ENCODE results near the gene OR10T2. TPM values are rescaled to one million over a fixed set of nuclear protein-coding genes. Genes with fewer than 3 reads are reported as not detected.
"Not testable (repeated sequence)": the region's sequence is repeated elsewhere in the genome, so short reads cannot be mapped to it uniquely, and the experiment has no call there.

The OR10T2 gene
- not detected in 2 replicates for total RNA-seq

DNA sequence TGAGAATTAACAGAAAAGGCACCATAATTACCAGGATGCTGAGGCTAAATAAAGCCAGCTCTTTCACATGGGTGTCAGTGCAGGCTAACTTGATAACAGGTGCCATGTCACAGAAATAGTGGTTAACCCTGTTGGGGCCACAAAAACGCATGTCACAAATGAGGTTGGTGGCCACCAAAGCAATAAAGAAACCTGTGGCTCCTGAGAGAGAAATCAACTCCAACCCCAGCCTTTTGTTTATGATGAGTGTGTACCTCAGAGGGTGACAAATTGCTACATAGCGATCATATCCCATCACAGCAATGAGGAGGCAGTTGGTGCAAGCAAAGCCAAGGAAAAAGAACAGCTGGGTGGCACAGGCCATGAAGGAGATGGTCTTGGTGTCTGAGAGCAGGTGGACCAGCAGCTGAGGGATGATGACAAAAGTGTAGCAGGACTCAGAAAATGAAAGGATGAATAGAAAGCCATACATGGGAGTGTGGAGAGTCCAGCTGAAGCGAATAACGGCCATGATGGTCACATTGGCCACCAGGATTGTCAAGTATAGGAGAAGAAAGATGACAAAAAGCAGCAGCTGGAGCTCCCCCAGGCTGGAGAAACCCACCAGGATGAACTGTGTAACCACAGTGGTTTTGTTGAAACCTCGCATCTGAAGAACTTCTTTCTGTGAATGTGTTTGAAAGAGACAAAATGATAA, at the start of gene OR10T2:
Gene OR10T2, minus strand, starts transcription at position 649 of the 697 bp plus-strand sequence. Its CDS starts 0 bp downstream, at position 649.
- no peak for DNase-seq

DNA sequence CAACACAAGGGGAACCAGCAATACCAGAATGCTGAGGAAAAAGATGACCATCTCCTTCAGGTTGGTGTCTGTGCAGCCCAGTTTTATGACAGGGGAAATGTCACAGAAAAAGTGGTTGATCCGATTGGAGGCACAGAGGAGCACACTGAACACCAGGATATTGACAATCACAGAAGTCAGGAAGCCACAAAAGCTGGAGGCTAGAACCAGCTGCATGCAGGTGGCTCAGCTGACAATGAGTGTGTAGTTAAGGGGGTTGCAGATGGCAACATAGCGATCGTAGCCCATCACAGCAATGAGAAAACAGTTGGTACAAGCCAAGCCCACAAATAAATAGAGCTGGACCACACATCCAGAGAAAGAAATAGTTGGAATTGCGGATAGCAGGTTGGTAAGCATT, 46.1 kb upstream of the OR10T2 start:
- DNase-seq = no peak

GRCh38 chr1:158434741-158435140, 35.5 kb upstream of the OR10T2 start:
- DNase-seq = no peak

DNA sequence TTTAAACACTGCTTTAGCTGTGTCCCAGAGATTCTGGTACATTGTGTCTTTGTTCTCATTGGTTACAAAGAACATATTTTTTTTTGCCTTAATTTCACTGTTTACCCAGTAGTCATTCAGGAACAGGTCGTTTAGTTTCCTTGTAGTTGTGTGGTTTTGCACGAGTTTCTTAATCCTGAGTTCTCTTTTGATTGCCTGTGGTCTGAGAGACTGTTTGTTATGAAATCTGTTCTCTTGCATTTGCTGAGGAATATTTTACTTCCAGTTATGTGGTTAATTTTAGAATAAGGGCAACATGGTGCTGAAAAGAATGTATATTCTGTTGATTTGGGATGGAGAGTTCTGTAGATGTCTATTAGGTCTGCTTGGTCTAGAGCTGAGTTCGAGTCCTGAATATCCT, 30.9 kb upstream of the OR10T2 start:
- DNase-seq = not testable (repeated sequence)

GRCh38 chr1:158426137-158426536, 26.9 kb upstream of the OR10T2 start, which contains the start of gene OR10K2:
OR10K2 (minus strand) TSS chr1:158426237; CDS start chr1:158420866, 5,371 bp downstream.
- DNase-seq = no peak

GRCh38 chr1:158425027-158425426, 25.8 kb upstream of the OR10T2 start:
- no peak for DNase-seq

DNA sequence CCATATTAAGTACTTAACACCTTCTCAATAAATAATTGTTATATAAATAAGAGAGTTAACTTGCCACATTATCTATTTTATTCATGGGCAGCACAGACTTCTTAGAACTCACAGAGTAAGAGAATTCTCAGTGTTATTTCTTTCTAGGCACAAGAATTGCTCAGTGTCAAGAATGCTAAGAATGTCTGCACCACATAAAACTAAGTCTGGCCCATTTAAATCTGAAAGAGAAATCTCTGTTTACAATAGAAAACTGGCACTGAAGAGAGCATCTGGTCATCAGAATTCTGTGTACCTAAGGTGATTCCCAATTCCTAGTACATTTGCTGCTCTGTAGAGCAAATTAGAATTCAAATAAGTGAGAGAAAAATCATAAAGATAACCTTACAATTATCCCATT, 22.9 kb upstream of the OR10T2 start:
- DNase-seq = no peak

DNA sequence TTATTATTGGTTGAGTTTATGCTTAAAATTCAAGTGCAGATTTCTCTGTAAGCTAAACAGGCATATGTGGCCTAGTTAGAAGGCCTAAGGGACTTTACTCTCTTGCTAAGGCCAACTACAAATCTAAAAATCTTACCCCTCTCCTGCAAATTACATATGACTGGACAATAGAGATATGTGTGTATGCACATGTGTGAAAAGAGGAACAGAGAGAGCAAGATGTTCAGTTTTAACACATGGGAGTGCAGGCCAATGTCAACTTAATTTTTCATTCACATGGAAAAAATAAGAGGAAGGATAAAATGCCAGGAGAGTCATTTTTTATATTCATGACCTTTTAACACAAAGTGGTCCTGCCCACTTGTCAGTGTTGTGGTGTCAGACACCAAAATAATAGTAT, 18.3 kb upstream of the OR10T2 start:
- DNase-seq = no peak

GRCh38 chr1:158414651-158415345, 15.5 kb upstream of the OR10T2 start:
- DNase-seq = no peak

GRCh38 chr1:158407092-158407491, 7.8 kb upstream of the OR10T2 start:
- DNase-seq = no peak

GRCh38 chr1:158400871-158401270, 1.6 kb upstream of the OR10T2 start:
- no peak for DNase-seq

- no peak for DNase-seq
Observed at GRCh38 chr1:158396646-158397045, 2.6 kb downstream of the OR10T2 start.

DNA sequence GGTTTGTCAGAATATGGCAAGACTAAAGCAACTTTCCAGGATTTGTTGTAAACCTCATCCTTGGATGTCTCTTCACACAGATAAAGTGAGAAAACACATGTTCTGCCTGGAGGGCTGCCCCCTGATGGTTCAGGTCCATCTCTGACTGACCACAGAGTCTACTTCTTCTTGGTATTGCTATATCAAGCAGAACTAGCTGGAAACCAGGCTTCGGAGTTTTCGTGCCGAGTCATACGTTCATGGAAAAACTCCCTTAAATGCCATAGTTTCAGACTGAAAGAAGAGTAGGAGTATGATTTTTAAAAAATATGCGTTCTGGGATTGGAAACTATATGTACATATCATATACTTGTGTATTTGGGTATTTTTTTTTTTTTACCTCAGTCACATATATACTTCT, 5.8 kb downstream of the OR10T2 start:
- DNase-seq = no peak

- DNase-seq = no peak
Observed at GRCh38 chr1:158391099-158391498, 8.2 kb downstream of the OR10T2 start.

GRCh38 chr1:158390331-158390730, 8.9 kb downstream of the OR10T2 start:
- DNase-seq = no peak

DNA sequence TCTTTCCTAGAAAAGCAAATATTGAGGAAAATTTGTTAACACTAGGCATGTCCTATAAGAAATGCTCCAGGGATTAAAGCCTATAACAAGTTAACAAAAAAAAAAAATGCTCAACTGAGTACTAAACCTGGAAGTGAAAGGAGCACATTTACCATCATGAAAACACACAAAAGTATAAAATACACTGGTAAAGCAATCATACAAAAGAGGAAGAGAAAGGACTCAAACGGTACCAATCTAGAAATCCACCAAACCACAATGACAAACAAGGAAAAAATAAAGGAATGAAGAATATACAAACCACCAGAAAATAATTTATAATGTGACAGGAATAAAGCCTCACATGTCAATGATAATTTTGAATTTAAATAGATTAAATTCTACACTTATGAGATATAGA, 24.4 kb downstream of the OR10T2 start:
- DNase-seq = no peak

- not testable (repeated sequence) for DNase-seq
Observed at GRCh38 chr1:158374101-158374500, 25.2 kb downstream of the OR10T2 start.

- no peak for DNase-seq
Observed at GRCh38 chr1:158371188-158371953, 27.9 kb downstream of the OR10T2 start.

GRCh38 chr1:158366783-158367182, 32.5 kb downstream of the OR10T2 start:
- no peak for DNase-seq

DNA sequence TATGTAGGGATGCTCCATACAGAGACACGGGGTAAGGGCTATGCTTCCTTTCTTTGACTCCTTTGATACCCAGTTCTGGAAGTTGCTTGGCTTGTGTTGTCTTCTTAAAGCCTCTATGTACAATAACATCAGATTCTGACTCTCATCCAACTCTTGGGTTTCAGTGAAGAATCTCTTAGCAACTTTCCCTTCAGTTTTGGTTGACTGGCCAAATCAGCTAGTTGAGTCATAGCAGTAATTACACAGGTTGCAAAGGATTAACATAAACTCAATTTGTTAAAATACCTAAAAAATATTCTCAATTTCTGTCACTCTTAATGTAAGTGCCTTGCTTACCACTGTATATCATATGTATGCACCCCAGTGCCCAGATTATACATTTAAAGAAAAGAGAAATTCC, 36.3 kb downstream of the OR10T2 start:
- DNase-seq = no peak

GRCh38 chr1:158362482-158362881, 36.8 kb downstream of the OR10T2 start:
- DNase-seq = no peak

DNA sequence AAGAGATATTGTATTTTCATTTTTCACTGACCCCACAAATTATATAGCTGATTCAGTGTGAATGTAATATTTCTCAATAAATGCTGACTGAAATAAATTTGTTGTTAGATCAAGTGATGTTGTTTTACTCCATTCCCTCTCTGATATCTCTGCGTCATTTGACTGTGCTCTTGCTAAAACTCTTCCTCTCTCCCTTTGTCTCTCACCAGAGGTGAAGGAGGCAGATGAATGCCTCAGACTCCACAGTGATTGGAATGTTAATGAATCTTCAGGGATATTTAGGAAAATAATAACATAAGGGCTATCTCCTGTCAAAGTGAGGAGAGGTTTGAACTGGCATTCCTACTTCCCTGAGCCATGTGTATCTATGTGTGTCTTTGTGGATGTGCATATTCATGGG, 41.8 kb downstream of the OR10T2 start:
- no peak for DNase-seq

GRCh38 chr1:158356616-158357015, 42.6 kb downstream of the OR10T2 start:
- DNase-seq = no peak

Measured in dermis blood vessel endothelial cell (primary cell).